DMS79 treated with DMSO at 0.1 percent for 48 hours (cell line): ENCODE results near the gene RGS8.

Source experiments
- DNase-seq: peaks from one replicate; lab custom pipeline; 2025; lab: John Stamatoyannopoulos, UW

Gene RGS8

DNA sequence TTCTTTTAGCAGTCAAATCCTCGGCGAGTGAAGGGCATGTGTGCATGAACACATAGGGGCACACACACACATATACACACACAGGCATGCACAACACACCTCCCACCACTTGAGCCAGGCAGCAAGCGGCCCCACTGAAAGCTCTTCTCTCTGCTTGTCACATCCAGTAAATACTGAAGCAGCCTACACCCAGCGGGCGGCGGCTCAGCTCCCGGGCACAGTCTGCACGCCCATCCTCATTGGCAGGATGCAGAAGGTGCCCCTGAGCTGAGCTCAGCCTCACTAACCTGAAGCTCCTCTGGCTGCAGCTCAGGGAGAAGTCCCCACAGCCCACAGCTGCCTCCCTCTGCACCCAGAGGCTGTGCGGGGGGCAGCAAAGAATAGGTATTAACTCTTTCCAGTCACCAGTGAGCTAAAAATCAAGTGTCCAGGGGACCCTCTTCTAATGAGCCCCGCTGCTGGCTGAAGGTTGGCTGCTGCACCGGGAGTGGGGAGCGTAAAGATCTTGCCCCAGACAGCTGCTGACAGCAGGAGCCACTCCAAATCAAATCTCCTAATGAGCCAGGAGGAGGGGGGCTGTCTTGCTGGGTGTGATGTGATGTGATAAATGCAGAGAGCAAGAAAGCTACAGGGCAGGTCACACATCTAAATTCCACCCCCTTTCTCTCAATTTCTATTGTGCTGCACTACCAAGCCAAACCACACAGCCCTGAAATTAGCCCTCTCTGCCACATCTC lies 12.5 kb downstream of the RGS8 start:
- DNase-seq: peak; percentile 88

DNA sequence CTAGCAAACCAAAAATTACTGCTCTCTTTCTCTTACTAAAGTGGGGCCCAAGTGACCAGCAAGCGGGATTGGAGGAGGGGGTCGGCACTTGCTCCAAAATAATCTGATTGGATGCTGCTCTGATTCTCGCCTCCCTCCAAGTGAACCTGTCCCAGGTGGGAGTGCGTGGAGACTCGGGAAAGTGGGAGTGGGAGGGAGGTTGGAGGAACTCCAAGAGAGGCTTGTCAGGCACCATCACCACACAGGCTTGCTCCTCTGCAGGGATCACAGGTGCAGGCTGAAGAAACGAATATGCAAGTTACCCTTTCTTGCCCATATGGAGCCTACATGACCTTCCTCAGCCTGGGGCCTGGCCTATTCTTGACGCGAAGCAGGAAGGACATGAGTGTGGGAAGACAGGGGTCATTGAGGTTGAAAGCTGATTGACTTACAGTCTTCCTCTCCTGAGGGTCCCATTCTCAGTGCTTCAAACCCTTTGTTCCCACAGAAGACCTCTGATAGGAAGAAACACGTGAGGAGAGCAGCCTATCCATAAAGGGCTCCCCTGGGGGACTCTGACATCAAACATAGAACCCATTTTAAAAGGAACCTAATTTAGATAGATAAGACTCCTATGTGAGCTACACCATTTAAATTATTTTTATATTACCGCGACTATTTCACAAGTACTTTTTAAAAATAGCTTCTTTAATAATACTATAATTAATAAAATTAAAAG lies 14.2 kb downstream of the RGS8 start:
- no peak for DNase-seq

DNA sequence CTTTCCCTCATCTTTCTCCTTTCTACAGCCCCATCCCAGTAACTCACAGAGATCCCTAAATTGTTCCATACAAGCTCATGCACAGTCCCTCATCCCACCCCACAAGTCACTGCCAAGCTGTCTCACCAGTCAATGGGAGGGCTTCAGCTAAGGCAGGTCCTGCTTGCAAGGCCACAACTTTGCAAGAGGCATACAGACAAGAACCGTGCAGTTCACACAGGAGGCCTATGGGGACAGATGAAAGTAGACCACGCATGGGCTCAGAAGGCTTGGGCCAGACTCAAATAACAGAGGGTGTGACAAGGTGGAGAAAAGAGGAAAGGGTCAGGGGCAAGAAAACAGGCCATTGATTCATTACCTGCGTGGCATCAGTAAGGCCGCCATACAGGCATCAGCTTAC lies 15.1 kb downstream of the RGS8 start:
- no peak for DNase-seq

DNA sequence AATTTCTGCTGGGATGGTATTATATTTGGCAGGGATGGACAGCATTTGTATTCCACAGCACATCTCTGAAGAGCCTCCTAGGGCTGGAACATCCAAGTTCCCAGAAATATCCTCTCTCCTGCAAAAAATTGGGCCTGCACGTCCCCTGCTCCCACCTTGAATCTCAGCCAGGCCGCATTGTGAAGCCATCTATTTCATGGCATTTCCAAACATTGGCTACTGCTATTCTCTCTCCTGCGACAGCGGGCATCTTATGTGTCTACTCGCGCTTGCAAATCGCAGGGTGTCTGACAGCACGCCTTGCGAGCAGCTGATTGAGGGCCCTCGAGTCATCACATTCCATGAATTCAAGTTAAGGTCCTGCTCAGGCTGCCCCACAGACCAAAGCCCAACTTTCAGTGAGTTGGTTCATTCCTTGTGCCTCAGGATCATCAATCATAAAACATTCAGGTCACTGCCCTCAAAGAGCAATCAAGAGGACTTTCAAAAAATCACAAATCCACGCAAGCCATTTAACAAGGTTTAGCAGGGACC lies 15.8 kb downstream of the RGS8 start:
- DNase-seq: peak; percentile 72

DNA sequence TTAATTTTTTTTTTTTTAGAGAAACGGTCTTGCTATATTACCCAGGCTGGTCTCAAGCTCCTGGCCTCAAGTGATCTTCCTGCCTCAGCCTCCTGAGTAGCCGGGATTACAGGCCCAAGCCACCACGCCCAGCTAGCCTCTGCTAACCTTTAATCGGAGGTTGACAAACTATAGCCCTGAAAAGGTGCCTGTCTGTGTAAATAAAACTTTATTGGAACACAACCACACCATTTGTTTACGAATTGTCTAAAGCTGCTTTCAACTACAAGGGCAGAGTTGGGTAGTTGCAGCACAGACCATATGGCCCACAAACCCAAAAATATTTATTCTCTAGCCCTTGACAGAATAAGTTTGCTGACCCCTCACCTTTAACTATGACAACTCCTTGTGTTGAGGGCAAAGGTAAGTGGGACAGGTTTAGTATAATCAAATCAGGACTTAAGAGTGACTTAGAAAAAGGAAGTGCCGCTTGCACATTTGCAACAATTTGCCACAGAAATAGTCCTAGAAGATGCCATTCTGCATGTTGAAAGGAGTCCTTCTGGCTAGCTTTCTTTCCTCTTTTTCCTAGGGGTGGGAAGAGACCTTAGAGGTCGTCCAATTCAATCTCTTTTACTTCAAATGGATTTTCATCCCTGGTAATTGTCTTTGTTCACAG lies 16.4 kb downstream of the RGS8 start:
- no peak for DNase-seq

DNA sequence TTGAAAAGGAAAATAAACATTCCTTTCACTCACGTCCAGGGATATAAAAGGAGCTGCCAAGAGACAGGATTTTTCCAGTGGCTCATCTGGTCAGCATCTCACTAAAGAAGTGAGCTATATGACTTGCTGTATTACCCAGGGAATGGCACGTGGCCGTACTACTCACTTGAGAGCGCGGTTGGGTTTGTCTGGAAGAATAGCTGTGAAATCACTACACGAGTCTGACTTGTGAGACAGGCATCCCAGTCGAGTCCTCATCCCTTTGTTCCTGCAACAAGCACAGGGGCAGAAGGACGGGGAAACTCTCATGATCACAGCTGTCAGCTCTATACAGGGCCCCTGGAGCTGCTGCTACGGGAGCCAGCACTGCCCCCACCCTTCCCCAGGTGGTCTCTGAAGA lies 17.7 kb downstream of the RGS8 start:
- DNase-seq: no peak

DNA sequence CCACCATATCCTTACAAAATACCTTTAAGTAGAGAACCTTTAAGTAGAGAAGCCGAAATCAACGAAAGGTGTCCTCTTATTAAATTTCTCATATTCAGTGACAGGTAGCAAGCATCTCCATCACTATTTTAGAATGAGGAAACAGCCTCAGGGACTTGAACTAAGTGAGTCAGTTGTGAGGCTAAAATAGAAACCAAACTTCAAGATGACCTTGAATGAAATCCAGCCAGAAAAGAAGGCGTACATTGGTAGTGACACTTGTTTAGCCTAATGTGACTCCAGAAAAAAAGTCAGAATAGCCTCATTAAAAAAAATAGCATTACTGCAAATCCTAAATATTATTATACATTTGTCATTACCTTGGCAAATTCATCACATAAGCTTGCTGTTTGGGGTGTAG lies 20.1 kb downstream of the RGS8 start:
- DNase-seq: no peak

DNA sequence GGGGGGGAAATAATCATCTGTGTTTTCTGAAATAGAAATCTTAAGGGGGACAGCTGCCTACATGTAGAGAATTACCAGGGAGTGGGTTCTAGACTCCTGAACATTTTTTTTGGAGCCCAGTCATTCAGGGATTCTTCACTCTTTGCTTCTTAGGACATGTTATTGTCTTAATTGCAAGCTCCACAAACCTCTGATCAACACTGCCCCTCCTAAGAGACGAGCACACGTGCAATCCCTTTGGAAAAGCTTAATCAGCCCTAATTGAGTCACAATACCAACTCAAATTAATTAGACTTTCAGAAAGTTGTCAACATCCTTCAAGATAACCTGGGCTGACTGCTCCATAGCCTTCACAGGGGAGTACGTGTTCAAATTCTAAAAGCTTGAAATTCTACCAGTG lies 21.4 kb downstream of the RGS8 start:
- no peak for DNase-seq

DNA sequence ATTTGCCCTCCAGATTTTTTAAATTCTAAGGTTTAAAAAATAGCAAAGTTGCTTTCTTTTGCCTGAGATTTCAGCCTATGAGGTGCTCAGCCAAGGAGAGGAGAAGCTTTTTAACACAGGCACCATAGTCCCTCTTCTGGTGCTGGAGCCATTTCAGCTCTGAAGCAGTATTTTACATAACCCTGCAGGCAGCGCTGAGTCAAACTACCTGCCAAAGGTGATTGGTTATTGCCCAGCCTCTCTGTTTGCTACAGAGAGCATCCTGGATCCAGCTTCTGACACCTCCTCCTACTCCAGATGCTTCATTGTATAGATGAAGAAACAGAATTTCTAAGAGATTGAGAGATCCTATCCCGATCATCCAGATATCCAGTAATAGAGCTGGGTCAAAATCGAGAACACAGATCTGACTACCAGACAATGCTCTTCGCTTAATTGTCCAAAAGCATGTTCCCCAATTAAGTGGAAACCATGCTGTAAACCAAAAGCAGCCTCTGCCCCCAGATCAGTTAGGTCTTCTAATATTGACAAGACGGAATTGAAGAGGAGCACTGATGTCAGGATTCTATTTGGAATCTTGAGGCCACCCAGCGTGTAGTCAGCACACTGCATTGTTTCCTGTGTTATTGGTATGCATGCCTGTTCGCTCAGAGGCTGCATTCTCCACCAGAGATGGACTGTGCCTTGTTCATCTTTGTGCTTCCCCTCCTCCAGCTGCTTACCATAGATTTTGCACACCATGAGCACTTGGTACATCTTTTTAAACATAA lies 22.1 kb downstream of the RGS8 start:
- no peak for DNase-seq

DNA sequence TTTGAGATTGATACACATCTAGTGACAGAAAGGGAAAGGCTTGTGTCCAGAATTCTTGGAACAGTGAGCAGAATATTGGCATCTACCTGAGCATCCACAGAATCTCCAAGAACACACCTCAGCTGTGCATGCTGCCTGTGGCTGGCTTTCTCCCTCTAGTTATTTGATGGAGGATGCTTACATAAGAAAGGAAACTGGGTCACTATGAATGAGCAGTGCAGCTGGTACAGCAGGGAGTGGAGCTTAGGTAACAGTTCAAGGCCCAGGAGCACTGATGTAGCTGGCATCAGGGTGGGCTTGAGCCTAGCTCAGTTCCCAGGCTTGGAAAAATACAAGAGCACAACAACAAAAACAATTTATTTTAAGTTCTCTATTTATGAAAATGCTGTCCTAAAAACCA lies 26.3 kb downstream of the RGS8 start:
- no peak for DNase-seq

DNA sequence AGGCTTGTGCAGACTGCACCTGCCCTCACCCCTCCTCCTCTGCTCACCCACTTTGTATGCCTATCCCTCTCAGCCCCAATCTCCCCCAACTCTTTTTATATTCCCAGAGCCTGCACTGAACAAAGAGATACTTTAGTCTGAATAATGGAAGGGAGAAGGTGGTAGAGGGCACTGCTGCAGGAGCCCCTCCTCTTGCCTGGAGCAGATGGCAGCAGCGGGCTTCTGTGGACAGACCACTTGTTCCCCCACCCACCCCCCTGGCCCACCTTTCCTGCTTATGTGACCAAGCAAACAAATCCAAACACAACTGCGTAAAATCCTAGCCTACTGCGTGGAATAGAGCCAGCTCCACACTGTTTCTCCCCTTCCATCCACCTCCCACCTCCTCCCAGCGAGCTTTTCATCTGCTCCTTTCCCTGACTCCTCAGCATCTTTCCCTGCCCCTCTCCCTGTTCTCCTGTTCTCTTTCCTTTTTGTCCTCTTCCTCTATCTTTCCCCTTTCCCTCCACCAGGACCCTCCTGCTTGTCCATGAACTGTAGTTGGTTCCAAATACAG lies 27.5 kb downstream of the RGS8 start:
- DNase-seq: no peak

DNA sequence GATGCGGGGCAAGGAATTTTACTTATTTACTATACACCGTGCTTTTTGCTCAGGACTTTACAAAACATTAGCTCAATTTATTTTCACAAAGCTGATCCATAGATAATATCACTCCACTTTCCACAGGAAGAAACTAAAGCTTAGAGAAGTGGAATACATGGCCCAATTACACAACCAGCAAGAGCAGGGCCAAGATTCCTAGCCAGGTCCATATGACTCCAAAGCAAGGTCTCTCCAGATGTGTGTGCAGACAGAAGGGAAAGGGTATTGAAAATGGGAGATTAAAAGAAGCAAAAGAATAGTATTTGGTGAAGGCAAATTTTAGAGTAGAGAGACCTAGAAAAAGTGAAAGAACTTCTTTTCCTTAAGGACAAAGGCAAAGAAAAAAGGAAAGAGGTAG lies 30.4 kb downstream of the RGS8 start:
- DNase-seq: no peak

DNA sequence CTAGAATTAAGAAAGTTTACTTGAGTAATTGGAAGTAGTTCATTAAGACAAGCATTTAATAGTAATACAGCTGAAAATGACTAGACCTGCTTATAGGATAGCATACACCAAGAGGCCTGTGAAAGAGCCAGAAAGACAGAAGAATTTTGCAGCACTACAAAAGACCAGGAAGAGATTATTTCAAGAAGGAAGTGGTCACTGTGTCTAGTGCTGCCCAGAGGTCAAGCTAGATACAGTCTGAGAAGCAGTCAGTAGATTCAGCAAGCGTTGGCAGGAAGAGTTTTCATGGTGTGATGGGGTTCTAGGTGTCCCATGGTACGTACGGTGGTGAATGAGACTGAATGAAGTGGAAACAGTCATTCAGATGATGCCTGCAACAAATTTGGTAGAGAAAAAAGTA lies 31.5 kb downstream of the RGS8 start:
- no peak for DNase-seq

DNA sequence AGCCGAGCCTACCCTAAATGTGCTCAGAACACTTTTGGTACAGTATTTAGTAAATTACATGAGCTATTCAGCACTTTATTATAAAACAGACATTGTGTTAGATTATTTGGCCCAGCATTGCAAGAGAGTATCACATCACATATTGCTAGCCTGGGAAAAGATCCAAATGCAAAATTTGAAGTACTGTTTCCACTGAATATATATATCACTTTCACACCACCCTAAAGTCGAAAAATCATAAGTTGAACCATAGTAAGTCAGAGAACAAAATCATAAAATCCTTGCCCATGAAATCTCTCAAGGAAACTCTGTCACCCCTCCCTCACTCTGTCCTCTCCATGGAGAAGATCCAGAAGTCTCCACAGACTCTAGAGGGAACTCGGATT lies 33.1 kb downstream of the RGS8 start:
- no peak for DNase-seq

DNA sequence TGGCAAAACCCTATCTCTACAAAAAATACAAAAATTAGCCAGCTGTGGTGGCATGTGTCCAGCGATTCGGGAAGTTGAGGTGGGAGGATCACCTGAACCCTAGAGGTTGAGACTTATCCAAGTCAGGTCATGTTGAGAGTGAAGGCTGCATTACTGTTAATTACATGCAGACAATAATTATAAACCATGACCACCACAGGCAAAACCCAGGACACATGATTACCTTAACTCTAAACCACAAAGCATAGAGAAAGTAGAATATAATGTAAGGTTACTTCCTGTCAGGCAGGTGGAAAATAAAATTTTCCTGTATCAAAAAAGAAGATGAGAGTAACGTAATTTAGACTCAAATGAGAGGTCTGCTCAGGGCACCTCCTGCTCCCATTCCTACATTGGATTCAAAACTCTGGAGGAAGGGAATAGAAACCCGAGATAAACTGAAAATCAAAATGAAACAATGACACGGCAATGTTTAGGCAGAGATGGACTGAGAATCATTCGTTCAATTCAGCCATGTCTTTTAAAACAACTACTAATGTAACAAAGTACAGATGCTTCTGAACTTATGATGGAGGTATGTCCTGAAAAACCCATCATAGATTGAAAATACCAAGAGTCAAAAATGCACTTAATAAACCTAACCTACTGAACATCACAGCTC lies 33.6 kb downstream of the RGS8 start:
- DNase-seq: no peak

DNA sequence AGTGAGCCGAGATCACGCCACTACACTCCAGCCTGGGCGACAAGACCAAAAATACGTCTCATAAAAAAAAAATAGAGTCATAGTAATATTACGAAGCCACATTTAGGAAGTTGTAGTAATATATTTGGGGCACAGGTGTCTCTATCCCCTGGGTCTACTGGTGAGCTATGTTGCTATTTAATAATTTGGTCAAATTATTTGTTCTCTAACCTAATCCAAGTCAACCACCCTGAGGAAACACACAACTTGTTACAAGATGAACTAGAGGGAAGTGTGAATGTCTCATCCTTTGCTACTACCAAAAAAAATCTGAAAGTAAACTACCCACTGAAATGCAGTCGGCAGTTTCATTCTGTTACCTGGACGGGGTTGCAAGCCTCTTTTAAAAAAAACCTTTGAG lies 35.3 kb downstream of the RGS8 start:
- DNase-seq: no peak

DNA sequence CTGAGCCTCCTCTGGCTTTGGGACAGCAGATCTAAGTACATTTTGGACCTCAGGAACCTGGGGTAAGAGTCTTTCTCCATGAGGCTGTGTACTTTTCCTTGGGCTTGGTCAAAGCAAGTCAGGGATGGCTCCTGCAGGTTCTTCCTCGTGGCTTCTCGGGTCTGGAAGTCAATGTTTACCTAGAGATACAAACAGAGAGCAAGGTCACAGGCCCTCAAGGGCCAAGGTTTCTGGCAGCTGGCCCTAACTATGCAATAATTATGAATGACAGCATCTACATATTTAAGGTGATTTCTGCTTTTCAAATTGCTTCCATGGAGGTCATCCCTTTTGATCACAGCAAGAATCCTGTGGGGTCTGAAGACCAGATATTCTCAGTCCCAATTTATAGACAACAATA lies 37.6 kb downstream of the RGS8 start:
- DNase-seq: no peak

DNA sequence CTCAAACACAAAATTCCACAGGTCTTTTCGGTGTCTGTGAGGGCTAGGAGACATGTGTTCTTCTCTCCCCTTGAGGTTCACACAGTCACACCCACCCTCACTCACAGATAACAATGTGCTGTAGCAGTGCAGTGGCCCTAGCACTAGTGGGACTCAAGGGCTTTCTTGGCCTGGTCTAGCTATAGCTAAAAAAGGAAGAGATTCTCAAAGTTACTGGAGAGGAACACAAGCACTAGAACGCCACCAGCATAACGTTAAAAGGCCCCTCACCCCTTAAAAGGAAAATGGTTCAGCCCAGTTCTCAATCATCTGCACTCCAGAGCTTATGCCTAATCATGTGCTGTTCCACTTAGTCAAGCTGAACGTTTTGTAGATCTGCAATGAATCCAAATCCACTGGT lies 39.5 kb downstream of the RGS8 start:
- DNase-seq: peak; percentile 81

DNA sequence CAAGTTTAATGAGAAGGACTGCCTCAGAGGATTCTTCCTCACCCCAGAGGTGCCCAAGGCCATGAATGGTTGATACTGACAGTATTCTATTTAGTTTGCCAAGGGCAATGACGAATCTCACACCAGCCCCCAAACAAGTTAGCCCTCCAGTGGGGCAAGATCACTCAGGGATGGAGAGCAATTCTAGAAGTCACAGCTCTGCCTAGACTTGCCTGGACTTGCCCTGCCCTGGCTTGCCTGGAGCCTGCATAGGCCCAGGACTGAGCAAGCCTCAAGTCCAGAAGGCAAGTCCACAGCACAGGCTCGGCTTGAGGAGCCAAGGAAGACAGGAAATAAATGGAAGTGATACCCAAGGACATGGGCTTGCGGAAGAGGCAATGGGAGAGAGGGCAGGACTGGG lies 40.7 kb downstream of the RGS8 start:
- peak; percentile 80 for DNase-seq

DNA sequence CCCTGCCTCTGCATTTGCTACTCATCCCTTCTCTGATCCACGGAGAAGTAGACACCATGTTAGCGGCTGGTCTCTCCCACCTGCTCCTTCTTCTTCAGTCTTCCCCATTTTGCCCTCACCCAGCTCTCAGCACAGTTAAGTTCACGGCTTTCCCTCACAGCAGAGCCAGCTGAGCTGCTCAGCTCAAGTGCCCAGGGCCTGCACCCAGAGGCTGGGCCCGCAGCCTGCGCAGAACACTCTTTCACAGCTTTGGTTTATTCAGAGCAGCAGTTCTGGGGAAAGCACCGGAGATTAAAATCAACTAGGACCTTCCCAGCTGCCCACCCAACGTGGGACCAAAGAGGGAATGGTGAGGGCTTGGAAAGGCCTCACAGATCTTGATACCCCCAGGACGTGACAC lies 41.9 kb downstream of the RGS8 start:
- no peak for DNase-seq

DNA sequence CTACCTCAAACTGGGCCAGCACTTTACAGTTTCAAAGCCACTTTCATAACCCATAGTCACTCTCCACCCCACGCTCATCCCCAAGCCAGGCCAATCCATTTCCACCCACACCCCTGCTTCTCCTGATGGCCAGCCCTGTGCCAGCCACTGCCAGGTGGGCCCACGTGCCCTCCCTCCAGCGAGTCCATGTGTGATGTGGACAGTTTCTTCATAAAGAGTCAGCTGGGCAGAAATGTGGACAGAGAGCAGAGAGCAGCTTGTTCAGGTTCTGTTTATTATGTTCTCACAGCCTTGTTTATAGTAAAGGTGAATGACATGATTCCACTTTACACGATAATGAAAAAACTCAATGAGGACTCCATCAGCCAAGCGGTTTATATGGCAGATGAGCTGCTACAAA lies 42.8 kb downstream of the RGS8 start:
- DNase-seq: no peak

DNA sequence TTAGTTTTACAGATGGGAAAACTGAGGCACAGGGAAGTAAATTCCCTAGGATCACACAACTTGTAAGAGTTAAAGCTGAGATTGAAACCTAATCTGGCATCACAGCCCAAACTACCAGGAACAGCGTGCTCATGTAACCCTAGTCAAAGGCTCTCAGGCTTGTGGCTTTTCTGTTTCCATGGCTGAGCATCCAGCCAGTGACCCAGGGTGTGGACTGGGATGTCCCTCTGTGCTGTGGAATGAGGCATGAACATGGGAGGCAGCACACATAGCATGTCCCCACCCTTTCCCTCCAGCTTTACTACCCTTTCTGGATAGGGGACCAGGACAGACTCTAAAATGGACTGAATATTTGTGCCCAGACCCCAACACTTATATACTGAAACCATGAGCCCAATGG lies 45.1 kb downstream of the RGS8 start:
- no peak for DNase-seq
